ENCODE results near the gene GRIN2C. TPM values are rescaled to one million over a fixed set of nuclear protein-coding genes. Genes with fewer than 3 reads are reported as not detected.

The GRIN2C gene
- total RNA-seq, 1 donor from 2014 or later, result 0.02 TPM

- H3K4me3 Mint-ChIP-seq, result no peak overlapping the region
- H3K36me3 Mint-ChIP-seq (ENCODE audit: low read depth), result no peaks in the 10 kb centered on the region
- peaks cover 36% of the 10 kb centered on the region for H3K27me3 Mint-ChIP-seq (ENCODE audit: low read depth)
- H3K27ac Mint-ChIP-seq (ENCODE audit: unreplicated experiment), result no peak overlapping the region
- H3K4me1 Mint-ChIP-seq, result no peaks in the 10 kb centered on the region
- no peak for DNase-seq (ENCODE audit: low read depth, low spot score)
- peaks cover 3% of the 10 kb centered on the region for H3K9me3 Mint-ChIP-seq
- TF ChIP-seq CTCF (conservative IDR thresholded peaks at IDR 0.05), result no peak
These were observed 43.3 kb upstream of the GRIN2C start for GRCh38 chr17:74903034-74903433.

GRCh38 chr17:74901353-74902135 lies 41.9 kb upstream of the GRIN2C start:
- Mint-ChIP-seq H3K4me1 (no peaks in the 10 kb centered on the region), H3K9me3 (peaks cover 3% of the 10 kb centered on the region), H3K27ac (ENCODE audit: unreplicated experiment) (no peak overlapping the region), H3K27me3 (ENCODE audit: low read depth) (peaks cover 49% of the 10 kb centered on the region), H3K36me3 (ENCODE audit: low read depth) (no peaks in the 10 kb centered on the region), H3K4me3 (no peak overlapping the region)
- no peak for DNase-seq (ENCODE audit: low read depth, low spot score)
- no peak for TF ChIP-seq CTCF (conservative IDR thresholded peaks at IDR 0.05)

- peaks cover 59% of the 10 kb centered on the region for H3K27me3 Mint-ChIP-seq (ENCODE audit: low read depth)
These were observed 40.5 kb upstream of the GRIN2C start for GRCh38 chr17:74900208-74900607.

GRCh38 chr17:74898376-74898946 lies 38.8 kb upstream of the GRIN2C start:
- H3K4me1 Mint-ChIP-seq, result peaks cover 4% of the 10 kb centered on the region
- peaks cover 68% of the 10 kb centered on the region for H3K27me3 Mint-ChIP-seq (ENCODE audit: low read depth)
- no peak overlapping the region for H3K27ac Mint-ChIP-seq (ENCODE audit: unreplicated experiment)
- no peak for DNase-seq (ENCODE audit: low read depth, low spot score)
- TF ChIP-seq CTCF (conservative IDR thresholded peaks at IDR 0.05), result no peak
- H3K36me3 Mint-ChIP-seq (ENCODE audit: low read depth), result no peaks in the 10 kb centered on the region
- no peaks in the 10 kb centered on the region for H3K9me3 Mint-ChIP-seq
- H3K4me3 Mint-ChIP-seq, result no peak overlapping the region

More at GRCh38 chr17:74900208-74900607, 40.5 kb upstream of the GRIN2C start:
- TF ChIP-seq CTCF (conservative IDR thresholded peaks at IDR 0.05), result no peak
- Mint-ChIP-seq H3K4me3 (no peak overlapping the region), H3K4me1 (no peaks in the 10 kb centered on the region), H3K36me3 (ENCODE audit: low read depth) (no peaks in the 10 kb centered on the region), H3K27ac (ENCODE audit: unreplicated experiment) (no peak overlapping the region), H3K9me3 (no peaks in the 10 kb centered on the region)
- no peak for DNase-seq (ENCODE audit: low read depth, low spot score)

GRCh38 chr17:74893936-74894671 lies 34.4 kb upstream of the GRIN2C start:
- no peaks in the 10 kb centered on the region for H3K36me3 Mint-ChIP-seq (ENCODE audit: low read depth)
- no peak overlapping the region for H3K27ac Mint-ChIP-seq (ENCODE audit: unreplicated experiment)
- H3K9me3 Mint-ChIP-seq, result no peaks in the 10 kb centered on the region
- no peak for TF ChIP-seq CTCF (conservative IDR thresholded peaks at IDR 0.05)
- peaks cover 82% of the 10 kb centered on the region for H3K27me3 Mint-ChIP-seq (ENCODE audit: low read depth)
- DNase-seq (ENCODE audit: low read depth, low spot score), result no peak
- H3K4me3 Mint-ChIP-seq, result no peak overlapping the region
- peaks cover 4% of the 10 kb centered on the region for H3K4me1 Mint-ChIP-seq
